Measurements from ENCODE around the gene NOTCH4. TPM values are rescaled to one million over a fixed set of nuclear protein-coding genes. Genes with fewer than 3 reads are reported as not detected.
"Not testable (repeated sequence)": the region's sequence is repeated elsewhere in the genome, so short reads cannot be mapped to it uniquely, and the experiment has no call there.

Gene NOTCH4
- total RNA-seq (2014; rRNA removed; shearing (Covaris generic)) = 4.1 and 4.9 TPM in 2 replicates

DNA sequence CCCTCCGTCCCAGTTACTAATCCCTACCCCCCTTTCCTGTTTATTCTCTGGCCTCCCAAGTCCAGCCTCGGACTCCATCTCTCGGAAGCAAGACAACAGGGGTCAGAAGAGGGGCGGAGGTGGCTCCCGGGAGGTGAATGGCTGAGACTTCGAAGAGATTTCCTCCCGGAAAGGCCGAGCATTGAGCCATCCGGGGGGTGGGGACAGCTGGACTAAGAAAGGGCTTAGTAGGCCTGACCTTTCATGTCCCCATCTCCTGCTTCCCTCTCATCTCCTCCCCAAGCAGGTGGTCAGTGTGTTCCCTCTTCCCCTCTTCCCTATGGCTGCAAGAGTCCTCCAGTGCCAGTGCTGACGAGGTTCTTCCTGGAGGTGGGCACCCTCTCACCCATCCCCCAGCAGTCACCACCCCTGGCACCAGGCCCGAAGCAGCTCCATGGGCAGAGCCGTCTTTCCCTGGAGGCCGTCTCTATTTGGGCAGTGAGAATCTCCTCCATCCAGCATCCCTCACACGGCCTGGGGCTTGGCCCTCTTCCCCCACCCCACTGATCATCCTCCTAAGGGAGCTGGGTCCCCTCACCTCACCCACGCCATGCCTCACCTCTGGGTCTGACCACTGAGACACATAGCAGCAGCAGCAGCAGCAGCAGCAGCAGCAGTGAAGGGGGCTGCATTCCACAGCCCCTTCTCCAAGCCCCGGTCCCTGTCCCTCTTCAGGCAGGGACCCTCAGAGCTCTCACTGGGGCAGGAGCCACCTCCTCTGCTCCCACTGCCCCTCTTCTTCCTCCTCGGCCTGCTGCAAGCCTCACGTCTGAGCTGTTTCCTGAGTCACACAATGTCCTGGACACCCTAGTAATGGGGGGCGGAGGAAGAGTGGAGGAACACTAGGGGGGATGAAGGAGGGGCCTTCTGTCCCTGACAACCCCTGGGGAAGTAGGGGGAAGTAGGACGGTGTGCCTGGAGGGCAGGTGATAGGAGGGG lies at the start of gene NOTCH4:
TSS of gene NOTCH4 (minus strand) at position 810 of the 978 bp plus-strand sequence. CDS start at position 671, 139 bp downstream.
- H3K36me3 ChIP-seq = no peaks in the 10 kb centered on the region
- no peaks in the 10 kb centered on the region for H3K9me3 ChIP-seq (replicated peaks)
- H3K4me3 ChIP-seq = no peak within 1 kb of the TSS
- no peak within 1 kb of the TSS for H3K27ac ChIP-seq
- no peaks in the 10 kb centered on the region; the same call in 1 of the 2 replicates for H3K27me3 ChIP-seq
- no peaks in the 10 kb centered on the region for H3K4me1 ChIP-seq
- no peak for DNase-seq

DNA sequence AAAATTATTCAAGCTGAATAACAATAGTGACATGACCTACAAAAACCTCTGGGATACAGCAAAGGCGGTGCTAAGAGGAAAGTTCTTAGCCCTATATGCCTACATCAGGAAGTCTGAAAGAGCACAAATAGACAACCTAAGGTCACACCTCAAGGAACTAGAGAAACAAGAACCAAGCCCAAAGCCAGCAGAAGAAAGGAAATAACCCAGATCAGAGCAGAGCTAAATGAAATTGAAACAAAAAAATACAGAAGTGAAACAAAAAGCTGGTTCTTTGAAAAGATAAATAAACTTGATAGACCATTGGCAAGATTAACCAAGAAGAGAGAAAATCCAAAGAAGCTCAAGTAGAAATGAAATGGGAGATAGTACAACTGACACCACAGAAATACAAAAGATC lies 47.6 kb upstream of the NOTCH4 start:
- Histone ChIP-seq H3K27ac (no peak overlapping the region), H3K9me3 (replicated peaks) (no peaks in the 10 kb centered on the region), H3K4me3 (no peak overlapping the region)

DNA sequence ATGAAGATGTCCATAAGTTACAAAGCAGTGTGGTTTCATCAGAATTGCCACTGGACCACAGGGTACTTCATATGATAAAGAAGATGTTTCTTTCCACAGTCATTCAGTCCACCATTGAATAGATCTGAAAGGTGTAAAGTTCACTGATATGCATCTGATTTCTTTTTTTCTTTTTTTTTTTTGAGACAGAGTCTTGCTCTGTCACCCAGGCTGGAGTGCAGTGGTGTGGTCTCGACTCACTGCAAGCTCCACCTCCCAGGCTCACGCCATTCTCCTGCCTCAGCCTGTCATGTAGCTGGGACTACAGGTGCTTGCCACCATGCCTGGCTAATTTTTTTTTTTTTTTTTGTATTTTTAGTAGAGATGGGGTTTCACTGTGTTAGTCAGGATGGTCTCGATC lies 44.6 kb upstream of the NOTCH4 start:
- not testable (repeated sequence) for H3K27ac ChIP-seq; H3K27me3 ChIP-seq; H3K4me3 ChIP-seq; H3K4me1 ChIP-seq; H3K36me3 ChIP-seq; H3K9me3 ChIP-seq (replicated peaks); DNase-seq

More for the DNA sequence above, 47.6 kb upstream of the NOTCH4 start:
- peaks cover 4% of the 10 kb centered on the region; the same call in 1 of the 2 replicates for H3K36me3 ChIP-seq
- no peaks in the 10 kb centered on the region for H3K27me3 ChIP-seq
- DNase-seq = no peak
- no peaks in the 10 kb centered on the region for H3K4me1 ChIP-seq

DNA sequence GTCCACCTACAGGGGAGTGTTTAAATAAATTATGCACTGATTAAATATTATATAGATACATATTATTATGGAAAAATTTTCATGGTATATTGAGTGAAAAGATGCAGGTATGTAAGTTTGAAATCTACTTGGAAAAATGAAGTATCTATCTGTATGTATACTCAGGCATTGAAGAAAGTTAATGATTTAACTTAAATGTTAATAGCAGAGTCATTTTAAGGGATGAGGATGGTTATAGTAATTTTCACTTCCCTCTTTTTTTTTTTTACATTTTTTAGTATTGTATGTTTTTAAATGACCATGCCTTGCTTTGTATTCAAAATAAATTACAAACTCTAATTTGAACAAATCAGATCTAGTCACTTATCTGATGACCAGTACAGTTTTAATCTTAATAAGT lies 43.2 kb upstream of the NOTCH4 start:
- Histone ChIP-seq H3K36me3 (peaks cover 8% of the 10 kb centered on the region; the same call in 1 of the 2 replicates), H3K4me1 (no peaks in the 10 kb centered on the region), H3K27ac (no peak overlapping the region), H3K27me3 (no peaks in the 10 kb centered on the region), H3K4me3 (no peak overlapping the region), H3K9me3 (replicated peaks) (0 out of 2 replicates have a peak, but pooled peaks cover 4% of the 10 kb centered on the region)
- no peak for DNase-seq

DNA sequence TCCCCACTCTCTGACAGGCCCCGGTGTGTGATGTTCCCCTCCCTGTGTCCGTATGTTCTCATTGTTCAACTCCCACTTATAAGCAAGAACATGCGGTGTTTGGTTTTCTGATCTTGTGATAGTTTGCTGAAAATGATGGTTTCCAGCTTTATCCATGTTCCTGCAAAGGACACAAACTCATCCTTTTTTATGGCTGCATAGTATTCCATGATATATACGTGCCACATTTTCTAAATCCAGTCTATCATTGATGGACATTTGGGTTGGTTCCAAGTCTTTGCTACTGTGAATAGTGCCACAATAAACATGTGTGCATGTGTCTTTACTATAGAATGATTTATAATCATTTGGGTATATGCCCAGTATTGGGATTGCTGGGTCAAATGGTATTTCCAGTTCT lies 33.4 kb upstream of the NOTCH4 start:
- not testable (repeated sequence) for H3K4me3 ChIP-seq; H3K27ac ChIP-seq; H3K4me1 ChIP-seq; H3K27me3 ChIP-seq; H3K9me3 ChIP-seq (replicated peaks); DNase-seq; H3K36me3 ChIP-seq

DNA sequence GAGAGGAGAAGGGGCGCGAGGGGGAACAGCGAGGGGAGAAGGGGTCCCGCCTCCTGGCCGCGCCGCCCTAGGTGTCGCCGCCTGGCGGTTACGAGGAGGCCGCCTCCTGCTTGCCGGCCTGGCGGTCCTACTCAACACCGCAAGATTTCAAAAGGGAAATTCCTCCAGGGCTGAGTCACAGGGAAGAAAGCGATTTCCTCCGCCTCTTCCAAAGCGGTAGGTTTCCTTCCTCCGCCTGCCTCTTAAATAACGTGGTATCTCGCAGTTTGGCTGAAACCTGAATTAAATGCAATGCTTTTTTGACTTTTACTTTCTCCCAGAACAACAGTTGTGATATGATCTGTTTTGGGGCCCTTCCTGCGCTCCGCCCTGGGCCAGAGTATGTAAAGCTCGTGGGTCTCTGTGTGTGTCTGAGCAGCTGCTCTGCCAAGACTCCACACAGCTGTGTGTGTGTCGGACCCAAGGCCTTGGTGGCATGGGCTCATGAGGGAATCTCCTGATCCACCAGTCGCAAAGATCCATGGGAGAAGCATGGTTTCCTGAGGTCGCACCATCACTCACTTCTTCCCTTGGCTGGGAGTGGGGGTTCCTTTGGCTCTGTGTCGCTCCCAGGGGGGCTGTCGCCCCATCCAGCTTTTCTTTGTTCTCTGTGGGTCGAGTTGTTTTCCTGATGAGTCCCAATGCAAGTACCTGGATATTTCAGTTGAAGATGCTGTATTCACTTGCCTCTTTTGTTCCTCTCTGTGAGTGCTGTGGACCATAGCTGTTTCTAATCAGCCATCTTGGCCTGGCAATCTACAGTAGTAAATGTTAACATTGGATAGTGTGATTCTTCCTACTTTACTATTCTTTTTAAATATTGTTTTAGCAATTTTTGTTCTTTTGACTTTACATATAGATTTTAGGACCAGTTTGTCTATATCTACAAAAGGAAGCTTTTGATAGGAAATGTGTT lies 31.6 kb upstream of the NOTCH4 start:
- peak; percentile 92 to 95 for DNase-seq
- Histone ChIP-seq H3K4me1 (no peaks in the 10 kb centered on the region), H3K27me3 (no peaks in the 10 kb centered on the region), H3K9me3 (replicated peaks) (peaks cover 8% of the 10 kb centered on the region), H3K36me3 (no peaks in the 10 kb centered on the region), H3K4me3 (peak overlapping the region; percentile 60), H3K27ac (peak overlapping the region; percentile 99)

DNA sequence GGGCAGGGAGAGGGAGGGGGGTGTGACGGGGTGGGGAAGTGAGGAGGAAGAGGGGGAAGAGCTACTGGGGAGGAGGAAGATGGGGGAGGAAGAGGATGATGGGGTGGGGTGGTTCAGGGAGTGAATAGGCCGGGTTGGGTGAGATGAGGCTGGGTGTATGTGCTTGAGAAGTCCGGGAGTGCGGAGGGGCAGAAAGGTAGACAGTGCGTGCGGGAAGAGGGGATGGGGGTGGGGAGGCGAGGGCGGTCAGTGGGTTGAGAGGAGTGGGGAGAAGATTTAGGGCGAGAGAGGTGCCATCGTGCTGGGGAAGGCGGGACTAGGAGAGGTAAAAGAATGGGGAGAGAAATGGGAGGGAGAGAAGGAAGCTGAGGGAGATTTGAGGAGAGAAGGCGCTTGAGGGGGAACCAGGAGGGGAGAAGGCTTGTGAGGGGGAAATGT lies 30.9 kb upstream of the NOTCH4 start:
- Histone ChIP-seq H3K9me3 (replicated peaks) (peaks cover 8% of the 10 kb centered on the region), H3K36me3 (no peaks in the 10 kb centered on the region), H3K4me3 (peak overlapping the region; percentile 60), H3K27ac (peak overlapping the region; percentile 99), H3K4me1 (no peaks in the 10 kb centered on the region), H3K27me3 (no peaks in the 10 kb centered on the region)
- no peak for DNase-seq

DNA sequence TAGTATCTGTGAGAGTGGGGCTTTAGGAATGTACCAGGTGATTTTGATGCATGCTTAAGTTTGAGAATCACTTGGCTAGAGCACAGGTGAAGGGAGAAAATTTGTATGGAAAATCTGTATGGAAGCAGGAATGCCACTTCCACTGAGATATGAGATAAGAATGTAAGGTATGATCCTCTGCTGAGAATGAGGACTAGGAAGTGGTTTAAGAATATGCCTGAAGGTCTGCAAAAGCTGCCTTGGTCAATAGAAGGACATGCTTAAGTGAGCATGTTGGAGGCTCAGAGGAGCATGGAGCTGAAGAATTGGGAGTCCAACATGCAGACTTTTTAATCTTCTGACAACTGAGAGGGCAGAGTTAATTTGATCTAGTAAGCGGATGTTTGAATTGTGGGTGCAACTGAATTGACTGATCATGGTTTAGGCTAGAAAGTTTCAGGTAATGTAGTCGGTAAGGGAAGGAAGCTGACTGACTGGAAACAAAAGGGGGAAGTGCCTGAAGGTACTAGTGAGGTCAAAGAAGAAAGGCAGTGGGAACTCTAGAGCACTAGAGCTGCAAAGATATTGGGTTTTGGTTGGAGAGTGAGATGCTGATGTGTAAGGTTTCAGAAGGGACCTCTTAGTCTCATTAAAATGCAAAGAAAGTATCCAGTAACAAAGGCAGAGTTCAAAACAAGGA lies 28.6 kb upstream of the NOTCH4 start:
- Histone ChIP-seq H3K27me3 (no peaks in the 10 kb centered on the region), H3K4me3 (no peak overlapping the region), H3K9me3 (replicated peaks) (peaks cover 3% of the 10 kb centered on the region), H3K36me3 (no peaks in the 10 kb centered on the region), H3K4me1 (no peaks in the 10 kb centered on the region), H3K27ac (no peak overlapping the region)
- DNase-seq = no peak

DNA sequence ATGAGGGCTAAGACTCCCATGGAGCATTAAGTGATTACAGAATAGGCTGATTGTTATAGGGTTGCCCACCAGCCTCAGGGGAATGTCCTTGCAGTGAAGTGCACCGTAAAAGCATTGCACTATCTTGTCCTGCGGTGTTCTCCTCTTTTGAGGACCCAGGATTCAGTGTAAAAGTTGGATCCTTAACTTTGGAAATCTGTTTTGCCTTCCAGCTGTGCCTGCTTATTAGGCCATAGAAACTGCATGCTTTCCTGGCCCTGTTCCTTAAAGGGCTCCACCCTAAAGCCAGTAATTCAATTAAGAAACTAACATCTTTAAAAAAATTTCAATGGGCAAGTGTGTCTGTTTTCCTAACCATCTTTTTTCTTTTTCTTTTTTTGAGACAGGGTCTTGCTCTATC lies 25.4 kb upstream of the NOTCH4 start:
- H3K9me3 ChIP-seq (replicated peaks) = no peaks in the 10 kb centered on the region; the same call in 1 of the 2 replicates
- no peak overlapping the region for H3K4me3 ChIP-seq
- no peaks in the 10 kb centered on the region for H3K27me3 ChIP-seq
- H3K36me3 ChIP-seq = no peaks in the 10 kb centered on the region
- H3K27ac ChIP-seq = no peak overlapping the region
- no peaks in the 10 kb centered on the region for H3K4me1 ChIP-seq
- no peak for DNase-seq

DNA sequence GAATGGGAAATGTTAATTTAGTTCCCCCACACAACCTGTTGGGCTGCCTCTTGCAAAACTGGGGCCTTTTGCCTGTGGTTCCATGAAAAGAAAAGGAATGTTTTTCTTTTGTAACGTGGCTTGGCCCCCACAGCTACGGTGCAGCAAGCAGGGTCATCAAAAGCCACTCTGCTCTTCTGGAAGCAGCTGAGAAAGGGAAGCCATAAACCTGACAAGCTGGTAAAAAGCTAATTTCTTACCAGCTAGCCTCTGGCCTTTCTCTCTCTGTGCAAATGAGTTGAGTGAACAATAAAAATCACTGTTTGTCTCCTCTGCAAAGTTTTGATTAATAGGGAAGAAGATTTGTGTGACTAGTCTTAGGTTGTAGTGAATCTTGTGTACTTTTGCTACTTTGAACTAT lies 23.5 kb upstream of the NOTCH4 start:
- no peaks in the 10 kb centered on the region for H3K4me1 ChIP-seq
- H3K4me3 ChIP-seq = no peak overlapping the region
- H3K27ac ChIP-seq = no peak overlapping the region
- H3K36me3 ChIP-seq = no peaks in the 10 kb centered on the region
- no peaks in the 10 kb centered on the region; the same call in 1 of the 2 replicates for H3K9me3 ChIP-seq (replicated peaks)
- no peaks in the 10 kb centered on the region for H3K27me3 ChIP-seq
- DNase-seq = no peak

DNA sequence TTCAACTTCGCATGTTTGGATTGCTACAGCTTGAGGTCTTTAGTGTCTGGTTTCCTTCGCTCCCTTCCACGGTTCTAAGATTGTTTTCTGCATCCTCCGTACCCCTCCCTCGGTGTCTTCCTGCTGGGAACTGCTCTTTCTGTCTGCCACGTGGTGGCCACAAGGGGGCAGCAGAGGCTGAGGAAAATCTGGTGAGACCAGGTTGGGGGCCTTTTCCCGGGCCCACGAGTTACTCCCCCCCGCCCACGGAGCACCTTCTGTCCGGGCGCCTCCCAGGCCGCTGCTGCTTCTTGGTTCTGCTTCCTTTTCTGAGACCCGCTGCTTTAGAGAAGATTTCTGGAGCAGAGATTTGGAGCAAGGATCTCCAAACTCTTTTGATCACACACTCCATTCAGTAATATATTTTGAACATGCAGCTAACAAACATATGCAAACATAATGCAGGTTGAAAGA lies 21.1 kb upstream of the NOTCH4 start:
- Histone ChIP-seq H3K27ac (no peak overlapping the region), H3K9me3 (replicated peaks) (no peaks in the 10 kb centered on the region; the same call in 1 of the 2 replicates), H3K4me1 (no peaks in the 10 kb centered on the region), H3K4me3 (no peak overlapping the region), H3K36me3 (no peaks in the 10 kb centered on the region), H3K27me3 (no peaks in the 10 kb centered on the region)
- peak; percentile 71 to 85 for DNase-seq

DNA sequence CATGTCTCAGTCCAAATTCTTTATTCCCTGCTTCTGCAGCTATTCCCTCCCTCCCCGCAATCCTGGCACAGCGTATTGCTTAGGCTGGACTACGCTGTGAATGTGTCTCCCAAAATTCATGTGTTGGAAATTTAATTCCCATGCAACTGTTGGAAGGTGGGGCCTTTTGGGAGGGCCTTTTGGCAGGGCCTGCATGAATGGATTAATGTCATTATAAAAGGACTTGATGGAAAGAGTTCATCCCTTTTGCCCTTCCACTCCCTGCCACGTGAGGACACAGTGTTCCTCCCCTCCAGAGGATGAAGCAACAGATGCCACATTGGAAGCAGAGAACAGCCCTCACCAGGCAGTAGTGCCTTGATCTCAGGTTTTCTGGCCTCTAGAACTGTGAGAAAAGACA lies 20.4 kb upstream of the NOTCH4 start:
- H3K9me3 ChIP-seq (replicated peaks) = no peaks in the 10 kb centered on the region; the same call in 1 of the 2 replicates
- H3K27me3 ChIP-seq = no peaks in the 10 kb centered on the region
- peak in 1 of 2 experiments; percentile 18 for DNase-seq
- no peak overlapping the region for H3K27ac ChIP-seq
- no peak overlapping the region for H3K4me3 ChIP-seq
- no peaks in the 10 kb centered on the region for H3K36me3 ChIP-seq
- H3K4me1 ChIP-seq = no peaks in the 10 kb centered on the region

DNA sequence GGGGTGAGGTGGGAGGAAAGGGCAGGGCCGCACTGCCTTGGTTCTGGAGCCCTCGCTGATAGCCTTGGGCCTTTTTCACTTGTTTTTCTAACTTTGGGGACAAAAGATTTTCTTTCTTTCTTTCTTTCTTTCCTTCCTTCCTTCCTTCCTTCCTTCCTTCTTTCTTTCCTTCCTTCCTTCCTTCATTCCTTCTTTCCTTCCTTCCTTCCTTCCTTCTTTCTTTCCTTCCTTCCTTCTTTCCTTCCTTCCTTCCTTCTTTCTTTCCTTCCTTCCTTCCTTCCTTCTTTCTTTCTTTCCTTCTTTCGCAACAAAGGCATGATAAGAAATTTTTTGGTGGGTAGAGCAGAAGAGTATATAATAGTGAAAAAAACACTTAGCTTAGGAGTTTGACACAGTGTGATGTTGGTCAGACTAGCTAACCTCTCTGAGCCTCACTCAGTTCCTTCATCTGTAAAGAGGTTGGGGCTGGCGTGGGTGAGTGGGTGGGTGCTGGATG lies 18.5 kb upstream of the NOTCH4 start:
- not testable (repeated sequence) for H3K4me1 ChIP-seq; DNase-seq; H3K27me3 ChIP-seq; H3K4me3 ChIP-seq; H3K9me3 ChIP-seq (replicated peaks); H3K36me3 ChIP-seq; H3K27ac ChIP-seq

DNA sequence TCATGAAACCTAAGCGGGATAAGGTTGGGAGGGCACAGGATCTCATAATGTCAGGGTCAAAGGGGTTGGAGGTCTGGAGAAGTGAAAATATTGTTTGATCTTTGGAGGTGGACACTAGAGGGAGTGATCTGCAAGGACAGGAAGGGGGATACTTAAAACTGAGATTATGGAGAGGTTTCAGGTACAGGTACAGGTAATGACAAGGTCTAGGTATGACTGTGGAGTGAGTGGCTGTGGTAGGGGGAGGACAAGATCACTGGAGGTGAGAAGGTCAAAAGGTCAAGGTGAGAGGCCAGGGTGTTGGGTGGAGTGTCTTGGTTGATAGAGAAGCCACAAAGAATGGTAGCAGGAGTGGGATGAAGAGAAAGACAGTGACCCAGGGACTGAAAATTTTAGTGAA lies 16.8 kb upstream of the NOTCH4 start:
- no peak overlapping the region for H3K4me3 ChIP-seq
- no peak for DNase-seq

More for the DNA sequence above, 16.8 kb upstream of the NOTCH4 start:
- Histone ChIP-seq H3K36me3 (no peaks in the 10 kb centered on the region), H3K4me1 (no peaks in the 10 kb centered on the region), H3K27ac (no peak overlapping the region), H3K9me3 (replicated peaks) (no peaks in the 10 kb centered on the region), H3K27me3 (no peaks in the 10 kb centered on the region)

Data from SJCRH30 (cell line).